ENCODE results near the gene MAPK8IP3. TPM values are rescaled to one million over a fixed set of nuclear protein-coding genes. Genes with fewer than 3 reads are reported as not detected.

The MAPK8IP3 gene
- total RNA-seq, 1 experiment from 2014 or later, result 72.3 TPM

DNA sequence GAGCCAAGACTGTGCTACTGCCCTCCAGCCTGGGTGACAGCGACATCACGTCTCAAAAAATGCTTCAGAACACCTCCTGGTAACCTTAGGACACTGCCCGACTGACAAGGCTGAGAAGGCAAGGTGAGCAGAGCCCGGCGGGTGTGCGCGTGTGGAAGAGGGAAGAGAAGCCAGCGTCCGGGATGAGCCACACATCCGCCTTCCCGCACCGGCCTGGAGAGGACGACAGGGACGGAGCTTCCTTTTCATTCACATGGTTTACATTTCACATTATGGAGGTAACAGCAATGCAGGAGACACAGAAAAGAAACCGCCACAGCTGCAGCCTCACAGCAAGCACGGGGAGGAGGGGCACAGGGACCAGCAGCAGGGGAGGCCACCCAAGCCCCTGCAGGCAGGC, 104.1 kb downstream of the MAPK8IP3 start:
- Mint-ChIP-seq H3K27ac (no peak overlapping the region; the same call in 1 of the 2 replicates), H3K4me1 (no peaks in the 10 kb centered on the region), H3K27me3 (ENCODE audit: low read depth) (no peaks in the 10 kb centered on the region; the same call in 1 of the 2 replicates), H3K9me3 (peaks cover 4% of the 10 kb centered on the region; the same call in 1 of the 2 replicates), H3K4me3 (no peak overlapping the region), H3K36me3 (peaks cover 14% of the 10 kb centered on the region)
- no peak for ATAC-seq
- TF ChIP-seq ZNF138 (CRISPR knock-in tag; conservative IDR thresholded peaks at IDR 0.05), result no peak
- no peak for TF ChIP-seq PRRX2 (CRISPR knock-in tag; IDR thresholded peaks at IDR 0.05)
- TF ChIP-seq, protein P1, sequence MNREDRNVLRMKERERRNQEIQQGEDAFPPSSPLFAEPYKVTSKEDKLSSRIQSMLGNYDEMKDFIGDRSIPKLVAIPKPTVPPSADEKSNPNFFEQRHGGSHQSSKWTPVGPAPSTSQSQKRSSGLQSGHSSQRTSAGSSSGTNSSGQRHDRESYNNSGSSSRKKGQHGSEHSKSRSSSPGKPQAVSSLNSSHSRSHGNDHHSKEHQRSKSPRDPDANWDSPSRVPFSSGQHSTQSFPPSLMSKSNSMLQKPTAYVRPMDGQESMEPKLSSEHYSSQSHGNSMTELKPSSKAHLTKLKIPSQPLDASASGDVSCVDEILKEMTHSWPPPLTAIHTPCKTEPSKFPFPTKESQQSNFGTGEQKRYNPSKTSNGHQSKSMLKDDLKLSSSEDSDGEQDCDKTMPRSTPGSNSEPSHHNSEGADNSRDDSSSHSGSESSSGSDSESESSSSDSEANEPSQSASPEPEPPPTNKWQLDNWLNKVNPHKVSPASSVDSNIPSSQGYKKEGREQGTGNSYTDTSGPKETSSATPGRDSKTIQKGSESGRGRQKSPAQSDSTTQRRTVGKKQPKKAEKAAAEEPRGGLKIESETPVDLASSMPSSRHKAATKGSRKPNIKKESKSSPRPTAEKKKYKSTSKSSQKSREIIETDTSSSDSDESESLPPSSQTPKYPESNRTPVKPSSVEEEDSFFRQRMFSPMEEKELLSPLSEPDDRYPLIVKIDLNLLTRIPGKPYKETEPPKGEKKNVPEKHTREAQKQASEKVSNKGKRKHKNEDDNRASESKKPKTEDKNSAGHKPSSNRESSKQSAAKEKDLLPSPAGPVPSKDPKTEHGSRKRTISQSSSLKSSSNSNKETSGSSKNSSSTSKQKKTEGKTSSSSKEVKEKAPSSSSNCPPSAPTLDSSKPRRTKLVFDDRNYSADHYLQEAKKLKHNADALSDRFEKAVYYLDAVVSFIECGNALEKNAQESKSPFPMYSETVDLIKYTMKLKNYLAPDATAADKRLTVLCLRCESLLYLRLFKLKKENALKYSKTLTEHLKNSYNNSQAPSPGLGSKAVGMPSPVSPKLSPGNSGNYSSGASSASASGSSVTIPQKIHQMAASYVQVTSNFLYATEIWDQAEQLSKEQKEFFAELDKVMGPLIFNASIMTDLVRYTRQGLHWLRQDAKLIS (CRISPR knock-in tag; IDR thresholded peaks at IDR 0.05; ENCODE audit: borderline replicate concordance), result no peak
- no peak for TF ChIP-seq RELA (CRISPR knock-in tag; IDR thresholded peaks at IDR 0.05; ENCODE audit: borderline replicate concordance)
- TF ChIP-seq NFYB (CRISPR knock-in tag; conservative IDR thresholded peaks at IDR 0.05; ENCODE audit: low read depth), result no peak
- TF ChIP-seq, protein P2, sequence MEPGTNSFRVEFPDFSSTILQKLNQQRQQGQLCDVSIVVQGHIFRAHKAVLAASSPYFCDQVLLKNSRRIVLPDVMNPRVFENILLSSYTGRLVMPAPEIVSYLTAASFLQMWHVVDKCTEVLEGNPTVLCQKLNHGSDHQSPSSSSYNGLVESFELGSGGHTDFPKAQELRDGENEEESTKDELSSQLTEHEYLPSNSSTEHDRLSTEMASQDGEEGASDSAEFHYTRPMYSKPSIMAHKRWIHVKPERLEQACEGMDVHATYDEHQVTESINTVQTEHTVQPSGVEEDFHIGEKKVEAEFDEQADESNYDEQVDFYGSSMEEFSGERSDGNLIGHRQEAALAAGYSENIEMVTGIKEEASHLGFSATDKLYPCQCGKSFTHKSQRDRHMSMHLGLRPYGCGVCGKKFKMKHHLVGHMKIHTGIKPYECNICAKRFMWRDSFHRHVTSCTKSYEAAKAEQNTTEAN (CRISPR knock-in tag; IDR thresholded peaks at IDR 0.05), result no peak
- no peak for TF ChIP-seq ZNF263 (CRISPR knock-in tag; IDR thresholded peaks at IDR 0.05; ENCODE audit: low read depth)
- no peak for TF ChIP-seq NR3C1 (CRISPR knock-in tag; conservative IDR thresholded peaks at IDR 0.05; ENCODE audit: low read depth)
- no peak for TF ChIP-seq ZNF671 (CRISPR knock-in tag; IDR thresholded peaks at IDR 0.05)
- no peak for TF ChIP-seq ZNF232 (CRISPR knock-in tag; IDR thresholded peaks at IDR 0.05)
- TF ChIP-seq FOXJ3 (CRISPR knock-in tag; IDR thresholded peaks at IDR 0.05; ENCODE audit: borderline replicate concordance), result no peak
- DNase-seq (ENCODE audit: low spot score), result no peak
- ChIA-PET POLR2A (no interaction called here), CTCF (interaction anchor here (0.9 kb wide), 1 partner anchor 87 kb away, joined by 3 read pairs; no protein-coding TSS in a partner anchor)

DNA sequence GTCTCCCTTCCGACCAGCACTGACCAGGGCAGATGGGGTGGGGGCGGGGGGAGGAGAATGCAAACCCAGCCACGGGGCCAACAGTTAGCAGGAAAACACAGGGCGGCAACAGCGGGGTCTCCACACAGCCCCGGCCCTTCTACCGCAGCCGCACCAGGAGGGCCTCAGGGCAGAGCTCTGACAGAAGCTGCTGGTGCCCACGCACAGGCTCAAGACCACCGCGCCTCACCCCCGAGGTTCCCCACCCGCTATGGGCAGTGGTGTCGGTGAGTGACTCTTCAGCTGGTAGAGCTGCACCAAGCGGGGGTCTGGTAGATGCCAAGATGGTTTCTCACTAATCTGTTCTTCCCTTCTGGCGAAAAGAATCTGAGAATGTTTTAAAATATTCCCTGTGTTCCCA, 104.5 kb downstream of the MAPK8IP3 start:
- CTCF ChIA-PET, result no interaction called here
- ATAC-seq, result no peak
- H3K4me3 Mint-ChIP-seq, result no peak overlapping the region
- TF ChIP-seq, protein P3, sequence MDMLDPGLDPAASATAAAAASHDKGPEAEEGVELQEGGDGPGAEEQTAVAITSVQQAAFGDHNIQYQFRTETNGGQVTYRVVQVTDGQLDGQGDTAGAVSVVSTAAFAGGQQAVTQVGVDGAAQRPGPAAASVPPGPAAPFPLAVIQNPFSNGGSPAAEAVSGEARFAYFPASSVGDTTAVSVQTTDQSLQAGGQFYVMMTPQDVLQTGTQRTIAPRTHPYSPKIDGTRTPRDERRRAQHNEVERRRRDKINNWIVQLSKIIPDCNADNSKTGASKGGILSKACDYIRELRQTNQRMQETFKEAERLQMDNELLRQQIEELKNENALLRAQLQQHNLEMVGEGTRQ (CRISPR knock-in tag; IDR thresholded peaks at IDR 0.05), result no peak
- TF ChIP-seq ZNF532 (CRISPR knock-in tag; IDR thresholded peaks at IDR 0.05; ENCODE audit: borderline replicate concordance), result no peak
- no peak for TF ChIP-seq E2F1 (CRISPR knock-in tag; IDR thresholded peaks at IDR 0.05)
- TF ChIP-seq, protein P4, sequence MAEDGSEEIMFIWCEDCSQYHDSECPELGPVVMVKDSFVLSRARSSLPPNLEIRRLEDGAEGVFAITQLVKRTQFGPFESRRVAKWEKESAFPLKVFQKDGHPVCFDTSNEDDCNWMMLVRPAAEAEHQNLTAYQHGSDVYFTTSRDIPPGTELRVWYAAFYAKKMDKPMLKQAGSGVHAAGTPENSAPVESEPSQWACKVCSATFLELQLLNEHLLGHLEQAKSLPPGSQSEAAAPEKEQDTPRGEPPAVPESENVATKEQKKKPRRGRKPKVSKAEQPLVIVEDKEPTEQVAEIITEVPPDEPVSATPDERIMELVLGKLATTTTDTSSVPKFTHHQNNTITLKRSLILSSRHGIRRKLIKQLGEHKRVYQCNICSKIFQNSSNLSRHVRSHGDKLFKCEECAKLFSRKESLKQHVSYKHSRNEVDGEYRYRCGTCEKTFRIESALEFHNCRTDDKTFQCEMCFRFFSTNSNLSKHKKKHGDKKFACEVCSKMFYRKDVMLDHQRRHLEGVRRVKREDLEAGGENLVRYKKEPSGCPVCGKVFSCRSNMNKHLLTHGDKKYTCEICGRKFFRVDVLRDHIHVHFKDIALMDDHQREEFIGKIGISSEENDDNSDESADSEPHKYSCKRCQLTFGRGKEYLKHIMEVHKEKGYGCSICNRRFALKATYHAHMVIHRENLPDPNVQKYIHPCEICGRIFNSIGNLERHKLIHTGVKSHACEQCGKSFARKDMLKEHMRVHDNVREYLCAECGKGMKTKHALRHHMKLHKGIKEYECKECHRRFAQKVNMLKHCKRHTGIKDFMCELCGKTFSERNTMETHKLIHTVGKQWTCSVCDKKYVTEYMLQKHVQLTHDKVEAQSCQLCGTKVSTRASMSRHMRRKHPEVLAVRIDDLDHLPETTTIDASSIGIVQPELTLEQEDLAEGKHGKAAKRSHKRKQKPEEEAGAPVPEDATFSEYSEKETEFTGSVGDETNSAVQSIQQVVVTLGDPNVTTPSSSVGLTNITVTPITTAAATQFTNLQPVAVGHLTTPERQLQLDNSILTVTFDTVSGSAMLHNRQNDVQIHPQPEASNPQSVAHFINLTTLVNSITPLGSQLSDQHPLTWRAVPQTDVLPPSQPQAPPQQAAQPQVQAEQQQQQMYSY (CRISPR knock-in tag; IDR thresholded peaks at IDR 0.05), result no peak
- TF ChIP-seq ZSCAN18 (CRISPR knock-in tag; IDR thresholded peaks at IDR 0.05), result no peak

More for the DNA sequence above, 104.5 kb downstream of the MAPK8IP3 start:
- peaks cover 4% of the 10 kb centered on the region; the same call in 1 of the 2 replicates for H3K9me3 Mint-ChIP-seq
- POLR2A ChIA-PET, result no interaction called here
- H3K27ac Mint-ChIP-seq, result no peak overlapping the region
- DNase-seq (ENCODE audit: low spot score), result no peak
- H3K27me3 Mint-ChIP-seq (ENCODE audit: low read depth), result no peaks in the 10 kb centered on the region; the same call in 1 of the 2 replicates
- peaks cover 17% of the 10 kb centered on the region for H3K36me3 Mint-ChIP-seq
- H3K4me1 Mint-ChIP-seq, result no peaks in the 10 kb centered on the region
